Measurements from ENCODE around the gene SLC44A1.

SLC44A1 gene

GRCh38 chr9:105275938-105276337, 31.5 kb downstream of the SLC44A1 start:
- DNase-seq: no peak

DNA sequence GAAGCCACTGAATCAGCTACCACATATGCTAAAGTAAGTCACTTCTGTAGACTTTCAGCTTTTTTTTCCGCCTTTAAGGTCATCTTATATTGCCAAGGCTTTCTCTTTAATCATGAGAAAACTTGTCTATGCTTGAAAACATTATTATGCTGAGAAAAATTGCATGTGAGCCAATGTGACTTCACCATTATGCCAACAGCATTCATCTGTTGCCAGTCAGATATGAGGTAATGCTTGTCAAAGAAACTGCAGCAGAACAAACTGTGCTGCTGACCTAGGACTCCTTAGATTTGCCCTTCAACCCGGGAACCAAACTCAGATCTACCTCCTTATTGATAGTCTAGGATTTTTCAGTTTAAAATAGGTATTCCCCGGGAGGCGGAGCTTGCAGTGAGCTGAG, 34.3 kb downstream of the SLC44A1 start:
- no peak for DNase-seq

GRCh38 chr9:105280691-105281090, 36.2 kb downstream of the SLC44A1 start:
- no peak for DNase-seq

DNA sequence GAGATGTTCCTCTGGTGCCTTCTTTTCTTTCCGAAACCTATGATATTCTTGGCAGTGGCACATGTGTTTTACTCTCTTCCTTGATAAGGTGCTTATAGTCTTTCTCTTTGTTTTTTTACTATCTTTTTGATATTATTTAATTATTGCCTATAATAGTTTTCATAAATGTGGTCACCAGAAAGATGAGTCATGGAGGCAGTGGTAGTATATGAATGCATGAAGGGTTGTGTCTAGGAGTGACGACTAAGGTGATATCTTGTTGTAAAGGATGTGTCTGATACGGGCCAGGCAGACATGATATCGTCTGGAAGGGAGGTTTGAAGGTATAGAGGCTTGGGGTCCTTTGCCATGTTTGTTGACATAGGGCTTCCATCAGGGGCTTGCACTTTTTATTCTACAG, 36.8 kb downstream of the SLC44A1 start:
- no peak for DNase-seq

DNA sequence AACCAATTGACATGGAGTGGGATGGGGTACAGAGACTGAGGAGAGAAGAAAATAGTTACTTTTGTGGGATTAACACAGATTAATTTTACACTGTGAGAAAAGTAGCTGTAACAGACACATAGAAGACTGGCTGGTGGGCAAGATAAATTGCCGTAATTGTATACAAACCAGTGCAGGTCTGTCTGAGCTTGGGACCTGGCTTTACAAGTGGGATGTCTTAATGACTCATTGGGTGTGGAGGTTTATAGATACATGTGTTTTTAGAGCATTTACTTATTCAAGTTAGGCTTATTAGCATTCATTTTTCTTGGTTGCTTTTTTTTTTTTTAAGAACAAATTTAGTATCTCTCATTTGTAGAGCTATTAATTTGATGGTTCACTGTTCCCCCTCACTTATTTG, 37.5 kb downstream of the SLC44A1 start:
- no peak for DNase-seq

GRCh38 chr9:105282870-105283621, 38.6 kb downstream of the SLC44A1 start:
- no peak for DNase-seq

GRCh38 chr9:105283795-105284194, 39.3 kb downstream of the SLC44A1 start:
- no peak for DNase-seq

- DNase-seq: no peak
These were observed 40.0 kb downstream of the SLC44A1 start for GRCh38 chr9:105284463-105284862.

DNA sequence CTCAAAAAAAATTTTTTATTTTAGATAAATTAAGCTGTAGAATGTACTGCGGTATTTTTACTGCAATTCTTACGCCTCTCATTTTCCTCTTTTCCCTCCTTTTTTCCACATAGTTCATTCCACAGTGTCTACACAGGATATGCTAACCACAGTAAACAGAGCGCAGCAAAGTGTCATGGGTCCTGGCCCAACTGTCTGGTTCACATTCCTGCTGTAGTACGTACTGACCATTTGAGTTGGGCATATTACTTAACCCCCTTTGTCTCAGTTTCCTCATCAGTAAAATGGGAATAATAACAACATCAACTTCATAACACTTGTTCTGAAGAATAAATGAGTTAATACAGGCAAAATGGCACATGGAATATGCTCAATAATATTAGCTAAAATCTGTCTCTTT, 41.6 kb downstream of the SLC44A1 start:
- no peak for DNase-seq

GRCh38 chr9:105289305-105289704, 44.9 kb downstream of the SLC44A1 start:
- no peak for DNase-seq

GRCh38 chr9:105290418-105290817, 46.0 kb downstream of the SLC44A1 start:
- no peak for DNase-seq

- DNase-seq: no peak
These were observed 46.5 kb downstream of the SLC44A1 start for GRCh38 chr9:105290954-105291353.

DNA sequence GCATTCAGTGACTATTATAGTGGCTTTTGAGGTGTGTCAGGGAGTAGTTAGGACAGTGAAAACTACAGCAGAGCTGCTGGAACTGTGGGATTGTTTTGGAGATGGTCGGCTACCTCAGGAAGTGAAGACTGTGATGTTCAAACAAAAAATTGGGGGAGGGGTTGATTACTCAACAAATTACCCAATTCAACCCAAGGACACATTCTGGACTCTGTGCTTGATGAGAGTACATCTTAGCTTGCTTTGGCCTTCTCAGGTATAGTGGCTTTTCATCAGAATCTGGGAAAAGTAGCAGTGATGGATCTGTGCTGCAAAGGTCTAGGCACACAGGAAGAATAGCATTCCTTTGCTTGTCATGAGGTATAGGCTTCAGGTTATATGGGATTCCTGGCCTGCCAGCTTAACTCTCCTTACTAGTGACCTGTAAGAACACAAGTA, 47.0 kb downstream of the SLC44A1 start:
- no peak for DNase-seq

DNA sequence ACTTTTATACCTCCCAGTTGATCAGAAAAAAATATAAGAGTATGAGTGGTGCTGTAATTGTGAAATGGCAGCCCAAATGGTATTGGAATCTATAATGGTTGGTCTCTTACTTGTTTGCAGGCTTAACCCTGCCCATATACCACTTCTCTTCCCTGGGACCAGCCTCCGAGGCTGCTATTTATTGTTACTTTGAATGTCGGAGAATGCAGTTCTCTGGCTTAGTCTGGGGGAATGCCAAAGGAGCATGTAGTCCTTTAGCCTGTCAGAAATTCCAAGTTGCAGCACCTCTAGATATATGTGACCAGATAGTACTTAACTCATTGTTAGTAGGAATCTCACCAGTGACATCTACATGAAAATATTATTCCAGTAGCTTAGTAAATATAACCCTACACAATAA, 47.5 kb downstream of the SLC44A1 start:
- DNase-seq: no peak

DNA sequence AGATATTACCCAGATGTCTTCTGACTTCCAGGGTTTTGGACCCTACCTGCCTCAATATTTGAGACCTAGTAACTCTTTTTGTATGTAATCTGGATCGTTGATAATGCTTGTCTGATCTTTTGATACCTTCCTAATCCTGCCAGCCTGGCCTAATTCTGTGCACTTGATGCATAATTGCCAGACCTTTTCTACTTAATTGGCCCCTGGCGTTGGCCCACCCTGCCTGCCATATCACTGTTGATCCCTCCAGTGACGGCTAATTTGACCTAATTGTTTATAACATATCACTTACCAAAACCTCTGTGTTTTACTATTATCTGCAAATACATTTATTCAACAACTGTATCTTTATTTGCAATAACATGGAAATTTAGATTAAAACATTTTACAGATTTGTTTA, 49.0 kb downstream of the SLC44A1 start:
- no peak for DNase-seq

GRCh38 chr9:105295201-105295550, 50.7 kb downstream of the SLC44A1 start:
- DNase-seq: no peak

GRCh38 chr9:105295986-105296385, 51.5 kb downstream of the SLC44A1 start:
- no peak for DNase-seq

DNA sequence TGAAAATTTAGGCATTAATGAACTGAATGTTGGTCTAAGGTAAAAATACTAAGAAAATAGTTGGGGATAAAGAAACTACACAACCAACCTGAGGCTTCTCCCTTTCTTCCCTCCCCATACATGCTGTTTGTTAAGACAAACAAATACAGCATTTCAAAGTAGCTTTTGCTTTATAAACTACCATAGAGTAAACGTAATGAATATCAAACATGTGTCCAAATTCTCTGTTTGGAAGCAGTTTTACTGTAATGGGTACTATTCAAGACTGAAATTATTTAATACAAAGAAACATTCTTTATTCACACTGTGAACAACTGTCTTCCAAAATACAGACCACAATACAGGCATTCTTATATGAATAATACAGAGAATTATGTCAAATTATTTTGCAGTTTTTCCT, 52.0 kb downstream of the SLC44A1 start:
- no peak for DNase-seq

- no peak for DNase-seq
These were observed 52.4 kb downstream of the SLC44A1 start for GRCh38 chr9:105296877-105297287.

DNA sequence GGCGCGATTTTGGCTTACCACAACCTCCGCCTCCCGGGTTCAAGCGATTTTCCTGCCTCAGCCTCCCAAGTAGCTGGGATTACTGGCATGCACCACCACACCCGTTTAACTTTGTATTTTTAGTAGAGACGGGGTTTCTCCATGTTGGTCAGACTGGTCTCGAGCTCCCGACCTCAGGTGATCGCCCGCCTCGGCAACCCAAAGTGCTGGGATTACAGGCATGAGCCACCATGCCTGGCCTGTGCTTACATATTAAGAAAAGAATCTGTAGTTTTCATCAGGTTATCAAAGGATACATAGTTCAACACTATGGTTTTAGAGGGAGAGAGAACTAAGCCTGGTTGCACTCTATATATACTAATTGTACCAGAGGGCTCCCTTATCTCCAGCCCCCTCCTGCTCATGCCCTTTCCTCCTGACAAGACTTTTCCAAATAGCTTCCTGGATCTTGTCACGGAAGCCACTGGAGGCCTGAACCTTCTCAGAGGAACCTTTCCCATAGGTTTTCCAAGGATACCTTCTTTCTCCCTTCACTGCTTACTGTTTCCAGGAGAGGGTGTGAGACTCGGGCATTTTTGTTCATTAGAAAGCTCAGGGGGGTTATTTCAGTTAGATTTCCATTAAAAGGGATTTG, 53.1 kb downstream of the SLC44A1 start:
- DNase-seq: no peak

GRCh38 chr9:105299190-105299854, 54.9 kb downstream of the SLC44A1 start:
- no peak for DNase-seq

DNA sequence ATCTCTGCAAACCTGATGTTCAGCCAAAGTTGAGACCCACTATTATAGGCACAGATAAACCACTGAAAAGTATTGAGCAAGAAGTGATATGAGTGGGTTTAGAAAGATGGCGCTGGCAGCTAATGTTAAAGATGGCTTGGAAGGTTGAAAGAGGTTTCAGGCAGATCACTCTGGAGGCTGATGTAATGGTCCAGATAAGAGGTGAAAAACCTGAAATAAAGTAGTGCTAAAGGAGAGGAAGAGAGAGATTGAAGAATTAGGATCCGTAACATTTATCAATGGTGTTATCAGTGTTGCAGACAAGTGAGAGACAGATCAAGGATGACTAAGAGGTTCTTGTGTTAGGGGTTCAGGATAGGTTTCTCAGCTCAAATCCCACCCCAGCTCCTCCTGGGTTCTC, 58.3 kb downstream of the SLC44A1 start:
- DNase-seq: no peak

DNA sequence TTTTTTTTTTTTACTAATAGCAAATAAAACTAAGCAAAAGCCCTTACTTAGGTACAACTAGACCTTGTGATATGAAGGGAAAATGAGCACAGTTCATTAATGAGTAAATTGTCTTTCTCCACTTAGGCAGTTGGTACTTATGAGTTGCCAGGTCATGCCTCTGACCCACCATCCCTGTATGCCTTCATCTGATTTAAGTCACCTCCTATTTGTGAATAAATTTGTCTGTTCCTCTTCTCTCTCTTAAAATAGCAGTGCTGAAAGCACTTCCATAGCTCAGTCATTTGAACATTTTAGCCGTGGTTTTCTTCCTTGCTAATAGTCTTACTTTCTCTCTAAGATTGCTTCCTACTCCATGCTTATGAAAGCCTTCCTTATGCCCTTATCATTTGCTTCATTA, 61.4 kb downstream of the SLC44A1 start:
- no peak for DNase-seq

Data from stimulated activated naive CD4-positive, alpha-beta T cell (primary cell).